GM21619 (cell line): ENCODE measurements around the gene SHISA5.

ENCODE experiments used
- ATAC-seq: cut with Tn5 transposase; IDR thresholded peaks from one replicate; pipeline ENCODE4 v1.9.1; 2021; ENCODE audit not compliant: unreplicated experiment

The SHISA5 gene

GRCh38 chr3:48419149-48419548 lies 84.8 kb downstream of the SHISA5 start:
- no peak for ATAC-seq

- ATAC-seq = no peak
Observed at GRCh38 chr3:48418651-48419050, 85.3 kb downstream of the SHISA5 start.

GRCh38 chr3:48418140-48418539 lies 85.8 kb downstream of the SHISA5 start:
- ATAC-seq = no peak
